LNCaP clone FGC (cell line): ENCODE measurements around the gene UAP1L1.
"Not testable (repeated sequence)": the region's sequence is repeated elsewhere in the genome, so short reads cannot be mapped to it uniquely, and the experiment has no call there.

Source experiments
- DNase-seq: peaks from one replicate; pipeline ENCODE4 v3.0.0-alpha.2; 2011; ENCODE audit warnings: low read depth
- H3K4me3 ChIP-seq: 2 replicates; pipeline ENCODE4 v1.5.1; 2011; ENCODE audit warnings: mild to moderate bottlenecking, low read depth, low read length, control low read depth
- CTCF ChIP-seq: IDR thresholded peaks from 2 replicates; pipeline ENCODE4 v1.5.1; 2012; ENCODE audit warnings: mild to moderate bottlenecking; ENCODE audit not compliant: control insufficient read depth, insufficient read depth; ENCODE audit errors: extremely low read depth

UAP1L1 gene

GRCh38 chr9:137115394-137116026, 38.2 kb downstream of the UAP1L1 start:
- no peak for DNase-seq
- peak overlapping the region; percentile 63 for H3K4me3 ChIP-seq
- TF ChIP-seq CTCF: no peak

GRCh38 chr9:137116027-137116507, 38.8 kb downstream of the UAP1L1 start:
- no peak overlapping the region for H3K4me3 ChIP-seq
- no peak for TF ChIP-seq CTCF
- DNase-seq: no peak

- no peak for DNase-seq
- TF ChIP-seq CTCF: no peak
Observed at GRCh38 chr9:137116728-137117127, 39.4 kb downstream of the UAP1L1 start.

GRCh38 chr9:137117269-137117731, 40.0 kb downstream of the UAP1L1 start:
- DNase-seq: no peak
- TF ChIP-seq CTCF: no peak
- H3K4me3 ChIP-seq: no peak overlapping the region

More at GRCh38 chr9:137116728-137117127, 39.4 kb downstream of the UAP1L1 start:
- no peak overlapping the region for H3K4me3 ChIP-seq

- DNase-seq, H3K4me3 ChIP-seq: not testable (repeated sequence)
Observed at GRCh38 chr9:137118092-137118603, 40.8 kb downstream of the UAP1L1 start.

- DNase-seq, H3K4me3 ChIP-seq: not testable (repeated sequence)
Observed at GRCh38 chr9:137121927-137122795, 44.8 kb downstream of the UAP1L1 start.

GRCh38 chr9:137122796-137123467, 45.6 kb downstream of the UAP1L1 start:
- not testable (repeated sequence) for H3K4me3 ChIP-seq, DNase-seq

- H3K4me3 ChIP-seq: no peak overlapping the region
- TF ChIP-seq CTCF: no peak
- no peak for DNase-seq
Observed at GRCh38 chr9:137123468-137123837, 46.1 kb downstream of the UAP1L1 start.

- DNase-seq, H3K4me3 ChIP-seq: not testable (repeated sequence)
Observed at GRCh38 chr9:137123952-137124462, 46.7 kb downstream of the UAP1L1 start.
